Spleen (tissue), 11 donors: ENCODE data around the gene CTNNBL1. TPM values are rescaled to one million over a fixed set of nuclear protein-coding genes. Genes with fewer than 3 reads are reported as not detected.

ENCODE experiments used
- DNase-seq: peaks from one replicate; pipeline ENCODE4 v3.0.0-alpha.2; 2020
- H3K27ac ChIP-seq, 8 donors: fragments of 200-600 bp; sonication (generic) in 7 of 8; 1 replicate in 4 of 8; 2 replicates in 4 of 8; pipeline versions ENCODE4 v1.5.0 to v1.8.0; 2016 to 2021; ENCODE audit warnings: inconsistent platforms in 4 of 8, mild to moderate bottlenecking in 4 of 8, moderate library complexity in 1 of 8
- H3K27me3 ChIP-seq, 7 donors: fragments of 200-600 bp; sonication (generic) in 6 of 7; replicated peaks in 1 of 7; 1 replicate in 4 of 7; 2 replicates in 3 of 7; pipeline versions ENCODE4 v1.5.0 to v1.8.0; 2016 to 2021; ENCODE audit warnings: inconsistent platforms in 3 of 7, mild to moderate bottlenecking in 1 of 7
- H3K36me3 ChIP-seq, 6 donors: fragments of 200-600 bp; sonication (generic) in 5 of 6; 1 replicate in 4 of 6; 2 replicates in 2 of 6; pipeline versions ENCODE4 v1.5.0 to v1.8.0; 2016 to 2021; ENCODE audit warnings: inconsistent platforms in 2 of 6
- H3K4me1 ChIP-seq, 6 donors: fragments of 200-600 bp; sonication (generic) in 5 of 6; 1 replicate in 3 of 6; 2 replicates in 3 of 6; pipeline versions ENCODE4 v1.5.0 to v1.8.0; 2016 to 2021; ENCODE audit warnings: inconsistent platforms in 3 of 6
- H3K4me3 ChIP-seq, 8 donors: fragments of 200-600 bp; sonication (generic) in 7 of 8; 1 replicate in 4 of 8; 2 replicates in 4 of 8; pipeline versions ENCODE4 v1.5.0 to v1.8.0; 2016 to 2021; ENCODE audit warnings: inconsistent platforms in 4 of 8, mild to moderate bottlenecking in 4 of 8, moderate library complexity in 2 of 8
- H3K9me3 ChIP-seq, 8 donors: fragments of 200-600 bp; sonication (generic) in 7 of 8; 1 replicate in 4 of 8; 2 replicates in 4 of 8; pipeline versions ENCODE4 v1.5.0 to v1.8.0; 2016 to 2021; ENCODE audit warnings: inconsistent platforms in 4 of 8
- POLR2A ChIP-seq, 3 donors: fragments of 450-650 bp; IDR thresholded peaks; one replicate each; pipeline ENCODE4 v1.5.1; 2017; ENCODE audit warnings: antibody characterized with exemption in 3 of 3, mild to moderate bottlenecking in 1 of 3
- POLR2AphosphoS5 ChIP-seq, 3 donors: sonication (generic); formaldehyde crosslinking; IDR thresholded peaks; one replicate each; pipeline ENCODE4 v1.5.1; 2017; ENCODE audit warnings: antibody characterized with exemption in 3 of 3
- WGBS, 5 donors: extraction: QIAGEN DNeasy Blood & Tissue Kit in 3 of 5; methylation state at CpG; one replicate each; pipeline versions ENCODE4 v1.1.5 to v1.1.7; 2013 to 2018; 5-methylcytosine and 5-hydroxymethylcytosine counted together
- intact Hi-C: fragments of 100-400 bp; cut with DNase I; formaldehyde crosslinking; loops from one replicate; pipeline ENCODE4 v1.15.0; 2023; ENCODE audit warnings: low total_unique reads
- polyA plus RNA-seq, 3 donors: library from polyadenylated mRNA; stranded (reverse); fragments of 200-250 nt; gene quantifications; one replicate each; pipeline ENCODE4 v1.2.1, GENCODE V29; 2013
- total RNA-seq, 7 donors: library from RNA; depleted of rRNA in 3 of 7; stranded (reverse); fragments of >200 nt in 3 of 7; fragmentation: NEBNext Ultra II Directional in 4 of 7; extraction: Animal tissue kit (Norgen Biotek cat#: 25700) in 4 of 7; gene quantifications; one replicate each; pipeline versions ENCODE4 v1.1.0 to v1.2.1, GENCODE V29; 2016 to 2021
- TF ChIP-seq, protein P1 (sequence below), 11 experiments: fragments of 200-600 bp in 7 of 11; fragments of 450-650 bp in 4 of 11; sonication (generic) in 4 of 11; IDR thresholded peaks in 8 of 11; conservative IDR thresholded peaks in 3 of 11; 1 replicate in 7 of 11; 2 replicates in 4 of 11; pipeline versions ENCODE4 v1.4.0 to v1.8.0; 2016 to 2021; ENCODE audit warnings: antibody characterized with exemption in 11 of 11, inconsistent platforms in 4 of 11, mild to moderate bottlenecking in 1 of 11
- donor health status: healthy with polysubstance abuse.
- donor health status: DM: no; HTN: no; CAD: no; lungs with moderate emphysema.
- donor health status: DM: no; HTN: no; CAD: no.
- donor health status: Bipolar disorder and iron deficiency.
- donor health status: healthy.
- donor health status: DM: no; HTN: no; CAD: no.
- donor health status: DM: yes; HTN: yes; CAD: no.

The CTNNBL1 gene
- total and polyA plus RNA-seq, 10 donors: 46.5 to 135 (median 82.9) TPM

- TF ChIP-seq, protein P1, sequence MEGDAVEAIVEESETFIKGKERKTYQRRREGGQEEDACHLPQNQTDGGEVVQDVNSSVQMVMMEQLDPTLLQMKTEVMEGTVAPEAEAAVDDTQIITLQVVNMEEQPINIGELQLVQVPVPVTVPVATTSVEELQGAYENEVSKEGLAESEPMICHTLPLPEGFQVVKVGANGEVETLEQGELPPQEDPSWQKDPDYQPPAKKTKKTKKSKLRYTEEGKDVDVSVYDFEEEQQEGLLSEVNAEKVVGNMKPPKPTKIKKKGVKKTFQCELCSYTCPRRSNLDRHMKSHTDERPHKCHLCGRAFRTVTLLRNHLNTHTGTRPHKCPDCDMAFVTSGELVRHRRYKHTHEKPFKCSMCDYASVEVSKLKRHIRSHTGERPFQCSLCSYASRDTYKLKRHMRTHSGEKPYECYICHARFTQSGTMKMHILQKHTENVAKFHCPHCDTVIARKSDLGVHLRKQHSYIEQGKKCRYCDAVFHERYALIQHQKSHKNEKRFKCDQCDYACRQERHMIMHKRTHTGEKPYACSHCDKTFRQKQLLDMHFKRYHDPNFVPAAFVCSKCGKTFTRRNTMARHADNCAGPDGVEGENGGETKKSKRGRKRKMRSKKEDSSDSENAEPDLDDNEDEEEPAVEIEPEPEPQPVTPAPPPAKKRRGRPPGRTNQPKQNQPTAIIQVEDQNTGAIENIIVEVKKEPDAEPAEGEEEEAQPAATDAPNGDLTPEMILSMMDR (IDR thresholded peaks at IDR 0.05 in 8 of 11, conservative IDR thresholded peaks at IDR 0.05 in 3 of 11): no peak
- TF ChIP-seq POLR2AphosphoS5 (IDR thresholded peaks at IDR 0.05) (no peak), POLR2A (IDR thresholded peaks at IDR 0.05) (no peak)
- DNase-seq: no peak
- 92 to 98% (median 95%) methylated on average over 4 of the region's 4 CpGs for WGBS, 5 donors
- no peaks in the 10 kb centered on the region for H3K27me3 ChIP-seq
- H3K4me3 ChIP-seq: no peak overlapping the region
- intact Hi-C loops: no loop called here
- peaks cover 0 to 35% (median 14%) of the 10 kb centered on the region in 6 donors for H3K36me3 ChIP-seq
- no peak overlapping the region for H3K27ac ChIP-seq
- peaks cover 0 to 43% (median 10%) of the 10 kb centered on the region in 6 donors for H3K4me1 ChIP-seq
- H3K9me3 ChIP-seq: no peaks in the 10 kb centered on the region
Measured at GRCh38 chr20:37729452-37729851, 35.6 kb downstream of the CTNNBL1 start.

GRCh38 chr20:37729909-37730308 is 36.1 kb downstream of the CTNNBL1 start:
- Histone ChIP-seq H3K4me3 (no peak overlapping the region), H3K27ac (no peak overlapping the region), H3K36me3 (peaks cover 0 to 38% (median 16%) of the 10 kb centered on the region in 6 donors), H3K9me3 (no peaks in the 10 kb centered on the region), H3K27me3 (no peaks in the 10 kb centered on the region), H3K4me1 (peaks cover 0 to 43% (median 10%) of the 10 kb centered on the region in 6 donors)
- WGBS, 5 donors: 86 to 90% (median 89%) methylated on average over 3 of the region's 3 CpGs
- no peak for DNase-seq
- TF ChIP-seq, protein P1 (IDR thresholded peaks at IDR 0.05 in 8 of 11, conservative IDR thresholded peaks at IDR 0.05 in 3 of 11): no peak
- no peak for TF ChIP-seq POLR2AphosphoS5 (IDR thresholded peaks at IDR 0.05)
- no peak for TF ChIP-seq POLR2A (IDR thresholded peaks at IDR 0.05)
- intact Hi-C loops: no loop called here

- no peak for DNase-seq
- Histone ChIP-seq H3K4me1 (peaks cover 0 to 20% (median 0%) of the 10 kb centered on the region in 6 donors), H3K36me3 (peaks cover 0 to 73% (median 40%) of the 10 kb centered on the region in 6 donors), H3K27me3 (no peaks in the 10 kb centered on the region), H3K27ac (no peak overlapping the region), H3K4me3 (no peak overlapping the region), H3K9me3 (no peaks in the 10 kb centered on the region)
- 80 to 87% (median 84%) methylated on average over 4 of the region's 4 CpGs for WGBS, 5 donors
- intact Hi-C loops: no loop called here
- TF ChIP-seq POLR2AphosphoS5 (IDR thresholded peaks at IDR 0.05): no peak
- TF ChIP-seq, protein P1 (IDR thresholded peaks at IDR 0.05 in 8 of 11, conservative IDR thresholded peaks at IDR 0.05 in 3 of 11): no peak
- TF ChIP-seq POLR2A (IDR thresholded peaks at IDR 0.05): no peak
Measured at GRCh38 chr20:37733416-37733815, 39.6 kb downstream of the CTNNBL1 start.

- 78 to 85% (median 84%) methylated on average over 8 of the region's 8 CpGs for WGBS, 5 donors
- TF ChIP-seq POLR2A (IDR thresholded peaks at IDR 0.05) (no peak), POLR2AphosphoS5 (IDR thresholded peaks at IDR 0.05) (no peak)
- TF ChIP-seq, protein P1 (IDR thresholded peaks at IDR 0.05 in 8 of 11, conservative IDR thresholded peaks at IDR 0.05 in 3 of 11): no peak
- Histone ChIP-seq H3K4me3 (no peak overlapping the region), H3K27me3 (no peaks in the 10 kb centered on the region), H3K9me3 (no peaks in the 10 kb centered on the region), H3K27ac (no peak overlapping the region), H3K4me1 (peaks cover 0 to 11% (median 0%) of the 10 kb centered on the region in 6 donors), H3K36me3 (peaks cover 0 to 83% (median 44%) of the 10 kb centered on the region in 6 donors)
- intact Hi-C loops: no loop called here
- DNase-seq: no peak
Measured at GRCh38 chr20:37734228-37734985, 40.6 kb downstream of the CTNNBL1 start.
